Body of pancreas (tissue), 4 donors: ENCODE measurements around the gene RASD2.

Experiments
- CTCF ChIP-seq, 7 experiments: fragments of 450-650 bp in 4 of 7; fragments of 200-600 bp in 3 of 7; sonication (generic) in 3 of 7; IDR thresholded peaks; one replicate each; pipeline ENCODE4 v1.5.1; 2016 to 2019; ENCODE audit warnings: antibody characterized with exemption in 7 of 7
- POLR2A ChIP-seq, 3 donors: fragments of 450-650 bp; IDR thresholded peaks; one replicate each; pipeline ENCODE4 v1.6.1; 2016; ENCODE audit warnings: antibody characterized with exemption in 3 of 3, mild to moderate bottlenecking in 2 of 3

- TF ChIP-seq CTCF (IDR thresholded peaks at IDR 0.05) (no peak), POLR2A (IDR thresholded peaks at IDR 0.05) (no peak)
These were observed 23.9 kb upstream of the RASD2 start for GRCh38 chr22:35516723-35517122.
